ENCODE results near the gene WWTR1. TPM values are rescaled to one million over a fixed set of nuclear protein-coding genes. Genes with fewer than 3 reads are reported as not detected.

WWTR1 gene
- total RNA-seq, 2 experiments from 2014 or later = 0.22 to 0.30 TPM

DNA sequence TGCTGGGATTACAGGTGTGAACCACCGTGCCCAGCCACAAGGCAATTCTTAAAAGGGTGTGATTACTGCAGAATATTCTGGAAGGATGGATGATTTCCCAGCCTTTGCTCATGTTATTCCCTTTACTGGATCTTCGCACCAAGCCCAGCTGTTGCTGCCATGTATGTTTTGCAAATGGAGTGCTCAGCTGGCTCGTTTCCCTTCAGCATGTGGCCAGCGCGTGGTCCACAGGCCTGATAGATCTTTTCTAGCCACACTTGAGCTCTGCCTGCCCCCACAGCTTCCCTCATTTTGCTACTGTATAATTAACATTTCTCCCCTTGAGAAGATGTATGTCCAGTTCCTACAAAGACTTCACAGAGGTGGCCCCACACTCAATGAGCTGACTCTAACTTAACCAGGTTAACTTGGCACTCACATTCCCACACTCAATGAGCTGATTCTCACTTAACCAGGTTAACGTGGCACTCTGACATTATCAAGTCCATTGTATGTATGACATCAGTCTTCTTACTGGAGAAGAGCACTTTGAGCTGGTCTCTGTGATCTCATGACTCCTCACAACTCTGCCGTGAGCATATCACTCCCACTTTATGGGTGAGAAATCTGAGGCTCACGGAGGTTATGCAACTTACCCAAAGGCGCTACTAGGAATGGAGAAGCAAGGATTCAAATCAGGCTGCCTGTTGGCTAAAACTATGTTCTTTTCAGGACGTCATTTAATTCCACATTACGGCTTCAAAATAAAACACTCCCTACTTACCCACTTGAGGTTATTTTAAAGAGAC, 134.1 kb downstream of the WWTR1 start:
- TF ChIP-seq, protein P1, sequence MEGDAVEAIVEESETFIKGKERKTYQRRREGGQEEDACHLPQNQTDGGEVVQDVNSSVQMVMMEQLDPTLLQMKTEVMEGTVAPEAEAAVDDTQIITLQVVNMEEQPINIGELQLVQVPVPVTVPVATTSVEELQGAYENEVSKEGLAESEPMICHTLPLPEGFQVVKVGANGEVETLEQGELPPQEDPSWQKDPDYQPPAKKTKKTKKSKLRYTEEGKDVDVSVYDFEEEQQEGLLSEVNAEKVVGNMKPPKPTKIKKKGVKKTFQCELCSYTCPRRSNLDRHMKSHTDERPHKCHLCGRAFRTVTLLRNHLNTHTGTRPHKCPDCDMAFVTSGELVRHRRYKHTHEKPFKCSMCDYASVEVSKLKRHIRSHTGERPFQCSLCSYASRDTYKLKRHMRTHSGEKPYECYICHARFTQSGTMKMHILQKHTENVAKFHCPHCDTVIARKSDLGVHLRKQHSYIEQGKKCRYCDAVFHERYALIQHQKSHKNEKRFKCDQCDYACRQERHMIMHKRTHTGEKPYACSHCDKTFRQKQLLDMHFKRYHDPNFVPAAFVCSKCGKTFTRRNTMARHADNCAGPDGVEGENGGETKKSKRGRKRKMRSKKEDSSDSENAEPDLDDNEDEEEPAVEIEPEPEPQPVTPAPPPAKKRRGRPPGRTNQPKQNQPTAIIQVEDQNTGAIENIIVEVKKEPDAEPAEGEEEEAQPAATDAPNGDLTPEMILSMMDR (IDR thresholded peaks at IDR 0.05) = no peak
- no peaks in the 10 kb centered on the region for H3K27me3 ChIP-seq (ENCODE audit: control insufficient read depth in 1 of 2, insufficient read depth in 2 of 2, low read length in 2 of 2)
- ChIA-PET POLR2A (no interaction called here), CTCF (no interaction called here)
- no peak overlapping the region for H3K4me3 ChIP-seq (ENCODE audit: low read length)
- H3K36me3 Mint-ChIP-seq (ENCODE audit: low read depth) = no peaks in the 10 kb centered on the region
- no peaks in the 10 kb centered on the region for H3K4me1 ChIP-seq (ENCODE audit: insufficient read depth, low read length)
- no peaks in the 10 kb centered on the region for H3K36me3 ChIP-seq (ENCODE audit: insufficient read depth, low read length)
- peaks cover 4% of the 10 kb centered on the region for H3K27me3 Mint-ChIP-seq
- H3K4me1 Mint-ChIP-seq (ENCODE audit: low read depth) = no peaks in the 10 kb centered on the region
- H3K9me3 ChIP-seq (ENCODE audit: control insufficient read depth in 1 of 2, insufficient read depth in 1 of 2, low read length in 2 of 2) = no peaks in the 10 kb centered on the region
- ATAC-seq (ENCODE audit: poor library complexity) = no peak
- no peak for DNase-seq
- no peak overlapping the region for H3K27ac Mint-ChIP-seq
- no peaks in the 10 kb centered on the region for H3K9me3 Mint-ChIP-seq
- intact Hi-C loops (cut with DNase I, micrococcal nuclease) = loop anchor here in 1 of 2 experiments (1.0 kb wide), 1 partner anchor 15 kb away; no protein-coding TSS in a partner anchor
- H3K27ac ChIP-seq (ENCODE audit: low read depth in 1 of 2, low read length in 2 of 2) = no peak overlapping the region
- no peak overlapping the region for H3K4me3 Mint-ChIP-seq

DNA sequence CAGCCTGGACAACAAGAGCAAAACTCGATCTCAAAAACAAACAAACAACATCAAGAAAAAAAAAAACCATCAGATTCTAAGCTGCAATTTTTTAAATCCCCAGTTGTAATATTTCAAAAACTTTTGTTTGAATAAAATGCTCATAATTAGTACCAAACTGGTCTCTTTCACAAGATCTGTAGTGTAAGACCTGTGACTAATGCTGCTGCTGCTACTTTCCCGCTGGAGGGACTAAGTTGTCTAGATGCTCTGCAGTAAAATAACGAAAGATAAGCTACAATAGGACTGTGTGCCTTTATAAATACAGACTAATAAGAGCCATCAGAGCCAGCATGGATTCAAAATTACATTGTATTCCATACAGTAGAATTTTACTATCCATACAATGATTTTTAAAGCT, 137.9 kb downstream of the WWTR1 start:
- no peaks in the 10 kb centered on the region for H3K4me1 ChIP-seq (ENCODE audit: insufficient read depth, low read length)
- H3K36me3 ChIP-seq (ENCODE audit: insufficient read depth, low read length) = no peaks in the 10 kb centered on the region
- H3K9me3 Mint-ChIP-seq = no peaks in the 10 kb centered on the region
- intact Hi-C loops (cut with DNase I, micrococcal nuclease) = loop anchor here in 1 of 2 experiments (10.0 kb wide), 1 partner anchor 195 kb away; no protein-coding TSS in a partner anchor
- no peak overlapping the region for H3K4me3 Mint-ChIP-seq
- H3K27ac ChIP-seq (ENCODE audit: low read depth in 1 of 2, low read length in 2 of 2) = no peak overlapping the region
- no peaks in the 10 kb centered on the region for H3K4me1 Mint-ChIP-seq (ENCODE audit: low read depth)
- DNase-seq (no peak), ATAC-seq (ENCODE audit: poor library complexity) (no peak)
- H3K4me3 ChIP-seq (ENCODE audit: low read length) = no peak overlapping the region
- ChIA-PET CTCF (no interaction called here), POLR2A (no interaction called here)
- no peaks in the 10 kb centered on the region for H3K9me3 ChIP-seq (ENCODE audit: control insufficient read depth in 1 of 2, insufficient read depth in 1 of 2, low read length in 2 of 2)
- peaks cover 8% of the 10 kb centered on the region for H3K27me3 Mint-ChIP-seq
- TF ChIP-seq, protein P1 (IDR thresholded peaks at IDR 0.05) = no peak
- H3K27me3 ChIP-seq (ENCODE audit: control insufficient read depth in 1 of 2, insufficient read depth in 2 of 2, low read length in 2 of 2) = peaks cover 0 to 3% of the 10 kb centered on the region in 2 experiments
- H3K27ac Mint-ChIP-seq = no peak overlapping the region
- no peaks in the 10 kb centered on the region for H3K36me3 Mint-ChIP-seq (ENCODE audit: low read depth)

DNA sequence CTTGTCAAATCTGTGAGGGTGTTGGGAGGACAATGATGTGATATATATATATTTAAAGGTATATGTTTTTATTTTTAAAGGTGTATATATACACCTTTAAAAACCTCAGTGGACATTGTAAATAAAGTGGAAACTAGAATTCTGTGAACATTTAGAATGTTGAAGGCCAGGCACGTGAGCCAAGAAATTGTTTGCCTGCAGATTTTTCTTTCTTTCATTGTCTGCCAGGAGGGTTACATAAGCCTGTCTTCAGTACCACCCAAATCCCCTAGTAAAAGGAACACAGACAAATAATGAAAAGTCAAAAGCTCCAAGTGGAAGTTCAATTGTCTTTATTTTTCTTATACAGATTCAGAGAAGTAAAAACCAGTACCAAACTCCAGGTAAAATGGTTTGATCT, 140.9 kb downstream of the WWTR1 start:
- H3K27ac ChIP-seq (ENCODE audit: low read depth in 1 of 2, low read length in 2 of 2) = no peak overlapping the region
- DNase-seq (no peak), ATAC-seq (ENCODE audit: poor library complexity) (no peak)
- no peaks in the 10 kb centered on the region for H3K36me3 Mint-ChIP-seq (ENCODE audit: low read depth)
- H3K9me3 Mint-ChIP-seq = no peaks in the 10 kb centered on the region
- TF ChIP-seq, protein P1 (IDR thresholded peaks at IDR 0.05) = no peak
- H3K4me1 Mint-ChIP-seq (ENCODE audit: low read depth) = peaks cover 6% of the 10 kb centered on the region
- no peak overlapping the region for H3K4me3 ChIP-seq (ENCODE audit: low read length)
- H3K9me3 ChIP-seq (ENCODE audit: control insufficient read depth in 1 of 2, insufficient read depth in 1 of 2, low read length in 2 of 2) = no peaks in the 10 kb centered on the region
- POLR2A ChIA-PET = no interaction called here
- peaks cover 24% of the 10 kb centered on the region for H3K27me3 Mint-ChIP-seq
- intact Hi-C loops (cut with DNase I, micrococcal nuclease) = loop anchor here in 1 of 2 experiments (10.0 kb wide), 1 partner anchor 198 kb away; no protein-coding TSS in a partner anchor
- H3K36me3 ChIP-seq (ENCODE audit: insufficient read depth, low read length) = no peaks in the 10 kb centered on the region
- H3K27me3 ChIP-seq (ENCODE audit: control insufficient read depth in 1 of 2, insufficient read depth in 2 of 2, low read length in 2 of 2) = peaks cover 0 to 3% of the 10 kb centered on the region in 2 experiments
- CTCF ChIA-PET = no interaction called here
- H3K4me1 ChIP-seq (ENCODE audit: insufficient read depth, low read length) = no peaks in the 10 kb centered on the region
- no peak overlapping the region for H3K4me3 Mint-ChIP-seq
- no peak overlapping the region for H3K27ac Mint-ChIP-seq

Data from CD4-positive, alpha-beta T cell (primary cell).